H9 (cell line): ENCODE measurements around the gene HIF1A. TPM values are rescaled to one million over a fixed set of nuclear protein-coding genes. Genes with fewer than 3 reads are reported as not detected.
A peak's percentile ranks its signal among the peaks of the same experiment; 100 is the strongest.

Experiments used
- DNase-seq: peaks from one replicate; pipeline ENCODE4 v3.0.0-alpha.2; 2017
- H2AFZ ChIP-seq: one replicate; pipeline ENCODE4 v1.6.1; 2013; ENCODE audit warnings: mild to moderate bottlenecking, low read length, control low read depth, moderate library complexity
- H2AK5ac ChIP-seq: 2 replicates; pipeline ENCODE4 v1.6.1; 2013; ENCODE audit warnings: low read length, control low read depth, mixed read lengths; ENCODE audit not compliant: insufficient read length
- H2BK120ac ChIP-seq: one replicate; pipeline ENCODE4 v1.6.1; 2013; ENCODE audit warnings: low read depth, mild to moderate bottlenecking, low read length, control low read depth, inconsistent platforms; ENCODE audit not compliant: poor library complexity, severe bottlenecking
- H2BK12ac ChIP-seq: 2 replicates; pipeline ENCODE4 v1.6.1; 2013; ENCODE audit warnings: low read length, control low read depth, mixed read lengths, low read depth; ENCODE audit not compliant: insufficient read length
- H2BK15ac ChIP-seq: 2 replicates; pipeline ENCODE4 v1.6.1; 2013; ENCODE audit warnings: low read depth, low read length, control low read depth
- H2BK20ac ChIP-seq: one replicate; pipeline ENCODE4 v1.6.1; 2013; ENCODE audit warnings: low read depth, mild to moderate bottlenecking, low read length, control low read depth, inconsistent platforms; ENCODE audit not compliant: poor library complexity, severe bottlenecking
- H2BK5ac ChIP-seq: 2 replicates; pipeline ENCODE4 v1.6.1; 2013; ENCODE audit warnings: low read length, control low read depth, mixed read lengths; ENCODE audit not compliant: insufficient read length
- H3K14ac ChIP-seq: 2 replicates; pipeline ENCODE4 v1.6.1; 2013; ENCODE audit warnings: low read length, control low read depth; ENCODE audit not compliant: insufficient read depth
- H3K18ac ChIP-seq: 2 replicates; pipeline ENCODE4 v1.6.1; 2013; ENCODE audit warnings: low read depth, mild to moderate bottlenecking, mixed read lengths, low read length, control low read depth; ENCODE audit not compliant: insufficient read length
- H3K23ac ChIP-seq: 2 replicates; pipeline ENCODE4 v1.6.1; 2013; ENCODE audit warnings: low read length, control low read depth, mixed read lengths, low read depth; ENCODE audit not compliant: insufficient read length
- H3K23me2 ChIP-seq: 2 replicates; pipeline ENCODE4 v1.6.1; 2013; ENCODE audit warnings: low read depth, mild to moderate bottlenecking, mixed read lengths, low read length, control low read depth; ENCODE audit not compliant: insufficient read length, poor library complexity, severe bottlenecking
- H3K27ac ChIP-seq: 2 replicates; pipeline ENCODE4 v1.5.1; 2013; ENCODE audit warnings: low read length, control low read depth, mixed read lengths, low read depth; ENCODE audit not compliant: insufficient read length
- H3K27me3 ChIP-seq: 2 replicates; pipeline ENCODE4 v1.6.1; 2013; ENCODE audit warnings: low read length, control low read depth, inconsistent platforms; ENCODE audit not compliant: insufficient read depth
- H3K4ac ChIP-seq: 2 replicates; pipeline ENCODE4 v1.6.1; 2013; ENCODE audit warnings: low read depth, mild to moderate bottlenecking, control low read depth, inconsistent platforms, low read length, moderate library complexity
- H3K4me1 ChIP-seq: 2 replicates; pipeline ENCODE4 v1.6.1; 2013; ENCODE audit warnings: low read length, control low read depth, inconsistent platforms; ENCODE audit not compliant: insufficient read depth
- H3K4me2 ChIP-seq: 2 replicates; pipeline ENCODE4 v1.6.1; 2013; ENCODE audit warnings: low read length, control low read depth, mixed read lengths; ENCODE audit not compliant: insufficient read length, insufficient read depth
- H3K56ac ChIP-seq: 2 replicates; pipeline ENCODE4 v1.6.1; 2013; ENCODE audit warnings: low read depth, mild to moderate bottlenecking, mixed read lengths, low read length, control low read depth; ENCODE audit not compliant: insufficient read length
- H3K79me1 ChIP-seq: 2 replicates; pipeline ENCODE4 v1.6.1; 2013; ENCODE audit warnings: low read depth, mild to moderate bottlenecking, moderate library complexity, low read length, control low read depth, inconsistent platforms; ENCODE audit not compliant: insufficient read depth, poor library complexity, severe bottlenecking
- H3K79me2 ChIP-seq: 2 replicates; pipeline ENCODE4 v1.6.1; 2013; ENCODE audit warnings: low read length, control low read depth, inconsistent platforms; ENCODE audit not compliant: insufficient read depth
- H3K9ac ChIP-seq: 2 replicates; pipeline ENCODE4 v1.6.1; 2013; ENCODE audit warnings: low read length, control low read depth, mixed read lengths; ENCODE audit not compliant: insufficient read length; ENCODE audit errors: extremely low read depth
- H3K9me3 ChIP-seq: one replicate; pipeline ENCODE4 v1.6.1; 2013; ENCODE audit warnings: low read depth, low read length, inconsistent platforms; ENCODE audit not compliant: control insufficient read depth
- H3T11ph ChIP-seq: one replicate; pipeline ENCODE4 v1.6.1; 2013; ENCODE audit warnings: mild to moderate bottlenecking, low read length, control low read depth, inconsistent platforms
- H4K20me1 ChIP-seq: one replicate; pipeline ENCODE4 v1.6.1; 2013; ENCODE audit not compliant: control insufficient read depth, insufficient read length, insufficient read depth
- H4K5ac ChIP-seq: 2 replicates; pipeline ENCODE4 v1.6.1; 2013; ENCODE audit warnings: low read depth, mild to moderate bottlenecking, mixed read lengths, low read length, control low read depth; ENCODE audit not compliant: insufficient read length
- H4K8ac ChIP-seq: replicated peaks from 2 replicates; pipeline ENCODE4 v1.6.1; 2013; ENCODE audit warnings: low read length, control low read depth, mixed read lengths, low read depth; ENCODE audit not compliant: insufficient read length
- H4K91ac ChIP-seq: 2 replicates; pipeline ENCODE4 v1.6.1; 2013; ENCODE audit warnings: low read depth, mild to moderate bottlenecking, moderate library complexity, mixed read lengths, low read length, control low read depth; ENCODE audit not compliant: insufficient read length
- H3K27ac Mint-ChIP-seq, 3 experiments: 2 replicates in 2 of 3; 3 replicates in 1 of 3; pipeline ENCODE4 v1.8.0; 2020 to 2021; ENCODE audit warnings: mixed read lengths in 3 of 3, mild to moderate bottlenecking in 1 of 3, moderate library complexity in 1 of 3
- H3K27me3 Mint-ChIP-seq: 2 replicates; pipeline ENCODE4 v1.8.0; 2021; ENCODE audit warnings: low read depth, mild to moderate bottlenecking, moderate library complexity, mixed read lengths
- H3K36me3 Mint-ChIP-seq, 3 experiments: 2 replicates in 2 of 3; 3 replicates in 1 of 3; pipeline ENCODE4 v1.8.0; 2020 to 2021; ENCODE audit warnings: low read depth in 3 of 3, mixed read lengths in 3 of 3; ENCODE audit not compliant: insufficient read depth in 1 of 3
- H3K4me1 Mint-ChIP-seq, 2 experiments: 2 replicates each; pipeline ENCODE4 v1.8.0; 2020; ENCODE audit warnings: mixed read lengths in 2 of 2
- H3K4me3 Mint-ChIP-seq, 2 experiments: 2 replicates in 1 of 2; 3 replicates in 1 of 2; pipeline ENCODE4 v1.8.0; 2020 to 2021; ENCODE audit warnings: mild to moderate bottlenecking in 2 of 2, mixed read lengths in 2 of 2, moderate library complexity in 1 of 2
- H3K9me3 Mint-ChIP-seq, 2 experiments: 2 replicates in 1 of 2; 3 replicates in 1 of 2; pipeline ENCODE4 v1.8.0; 2020; ENCODE audit warnings: mild to moderate bottlenecking in 2 of 2, mixed read lengths in 2 of 2, moderate library complexity in 1 of 2
- WGBS: extraction: QIAGEN DNeasy Blood & Tissue Kit; methylation state at CpG from one replicate; pipeline ENCODE4 v1.1.7; 2013; ENCODE audit warnings: missing lambda C conversion rate, low lambda C conversion rate, mixed read lengths; ENCODE audit not compliant: insufficient read length; ENCODE audit errors: extremely low coverage; 5-methylcytosine and 5-hydroxymethylcytosine counted together
- total RNA-seq: library from RNA; stranded (reverse); gene quantifications from 2 replicates; pipeline ENCODE4 v1.2.1, GENCODE V29; 2021
- TF ChIP-seq, protein P1 (sequence below): fragments of 200-600 bp; sonication (generic); conservative IDR thresholded peaks from 3 replicates; pipeline ENCODE4 v1.8.0; 2021; ENCODE audit warnings: antibody characterized with exemption, mild to moderate bottlenecking

The HIF1A gene
- total RNA-seq, 1 experiment from 2014 or later = 154 TPM

- H3K9me3 ChIP-seq = no peaks in the 10 kb centered on the region
- no peak overlapping the region for H3K56ac ChIP-seq
- no peaks in the 10 kb centered on the region; the same call in 1 of the 2 replicates for H3K27me3 Mint-ChIP-seq
- TF ChIP-seq, protein P1, sequence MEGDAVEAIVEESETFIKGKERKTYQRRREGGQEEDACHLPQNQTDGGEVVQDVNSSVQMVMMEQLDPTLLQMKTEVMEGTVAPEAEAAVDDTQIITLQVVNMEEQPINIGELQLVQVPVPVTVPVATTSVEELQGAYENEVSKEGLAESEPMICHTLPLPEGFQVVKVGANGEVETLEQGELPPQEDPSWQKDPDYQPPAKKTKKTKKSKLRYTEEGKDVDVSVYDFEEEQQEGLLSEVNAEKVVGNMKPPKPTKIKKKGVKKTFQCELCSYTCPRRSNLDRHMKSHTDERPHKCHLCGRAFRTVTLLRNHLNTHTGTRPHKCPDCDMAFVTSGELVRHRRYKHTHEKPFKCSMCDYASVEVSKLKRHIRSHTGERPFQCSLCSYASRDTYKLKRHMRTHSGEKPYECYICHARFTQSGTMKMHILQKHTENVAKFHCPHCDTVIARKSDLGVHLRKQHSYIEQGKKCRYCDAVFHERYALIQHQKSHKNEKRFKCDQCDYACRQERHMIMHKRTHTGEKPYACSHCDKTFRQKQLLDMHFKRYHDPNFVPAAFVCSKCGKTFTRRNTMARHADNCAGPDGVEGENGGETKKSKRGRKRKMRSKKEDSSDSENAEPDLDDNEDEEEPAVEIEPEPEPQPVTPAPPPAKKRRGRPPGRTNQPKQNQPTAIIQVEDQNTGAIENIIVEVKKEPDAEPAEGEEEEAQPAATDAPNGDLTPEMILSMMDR = no peak
- no peak overlapping the region for H2AFZ ChIP-seq
- no peak overlapping the region for H2BK15ac ChIP-seq
- no peaks in the 10 kb centered on the region for H4K20me1 ChIP-seq
- peak overlapping the region; percentile 94 for H3K27ac ChIP-seq
- H3K27me3 ChIP-seq = no peaks in the 10 kb centered on the region
- H3K4me1 ChIP-seq = peaks cover 4% of the 10 kb centered on the region; the same call in 1 of the 2 replicates
- WGBS = no CpG with 5 or more reads among the region's 2 CpGs
- no peaks in the 10 kb centered on the region for H3K79me2 ChIP-seq
- no peak overlapping the region for H3K23ac ChIP-seq
- H4K91ac ChIP-seq = no peak overlapping the region
- H3K27ac Mint-ChIP-seq = peak overlapping the region in 1 of 3 experiments; percentile 91; a peak in 4 of 7 replicates
- no peaks in the 10 kb centered on the region for H3K79me1 ChIP-seq
- no peak overlapping the region for H2AK5ac ChIP-seq
- H3K4ac ChIP-seq = no peak overlapping the region
- H2BK20ac ChIP-seq = no peak overlapping the region
- no peak overlapping the region for H4K8ac ChIP-seq
- H3K18ac ChIP-seq = no peak overlapping the region
- no peak overlapping the region for H3K14ac ChIP-seq
- no peak overlapping the region for H3K4me2 ChIP-seq
- no peak overlapping the region for H4K5ac ChIP-seq
- peaks cover 6 to 16% of the 10 kb centered on the region in 2 experiments; a peak in 3 of 4 replicates for H3K4me1 Mint-ChIP-seq
- no peak for DNase-seq
- H3K23me2 ChIP-seq = no peaks in the 10 kb centered on the region
- no peak overlapping the region for H3T11ph ChIP-seq
- H2BK120ac ChIP-seq = no peak overlapping the region
- no peak overlapping the region for H3K9ac ChIP-seq
- H3K36me3 Mint-ChIP-seq = peaks cover 2 to 29% (median 26%) of the 10 kb centered on the region in 3 experiments; a peak in 6 of 7 replicates
- no peak overlapping the region for H2BK5ac ChIP-seq
- H3K9me3 Mint-ChIP-seq = peaks cover 2 to 17% of the 10 kb centered on the region in 2 experiments; a peak in 3 of 5 replicates
- no peak overlapping the region for H2BK12ac ChIP-seq
- peak overlapping the region in 1 of 2 experiments; percentile 33; a peak in 1 of 5 replicates for H3K4me3 Mint-ChIP-seq
These were observed 60.8 kb downstream of the HIF1A start for GRCh38 chr14:61756135-61756534.
